Measurements from ENCODE around the gene IFNAR2.

GRCh38 chr21:33212159-33212851 is 17.4 kb upstream of the IFNAR2 start:
- TF ChIP-seq, protein P1, sequence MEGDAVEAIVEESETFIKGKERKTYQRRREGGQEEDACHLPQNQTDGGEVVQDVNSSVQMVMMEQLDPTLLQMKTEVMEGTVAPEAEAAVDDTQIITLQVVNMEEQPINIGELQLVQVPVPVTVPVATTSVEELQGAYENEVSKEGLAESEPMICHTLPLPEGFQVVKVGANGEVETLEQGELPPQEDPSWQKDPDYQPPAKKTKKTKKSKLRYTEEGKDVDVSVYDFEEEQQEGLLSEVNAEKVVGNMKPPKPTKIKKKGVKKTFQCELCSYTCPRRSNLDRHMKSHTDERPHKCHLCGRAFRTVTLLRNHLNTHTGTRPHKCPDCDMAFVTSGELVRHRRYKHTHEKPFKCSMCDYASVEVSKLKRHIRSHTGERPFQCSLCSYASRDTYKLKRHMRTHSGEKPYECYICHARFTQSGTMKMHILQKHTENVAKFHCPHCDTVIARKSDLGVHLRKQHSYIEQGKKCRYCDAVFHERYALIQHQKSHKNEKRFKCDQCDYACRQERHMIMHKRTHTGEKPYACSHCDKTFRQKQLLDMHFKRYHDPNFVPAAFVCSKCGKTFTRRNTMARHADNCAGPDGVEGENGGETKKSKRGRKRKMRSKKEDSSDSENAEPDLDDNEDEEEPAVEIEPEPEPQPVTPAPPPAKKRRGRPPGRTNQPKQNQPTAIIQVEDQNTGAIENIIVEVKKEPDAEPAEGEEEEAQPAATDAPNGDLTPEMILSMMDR (conservative IDR thresholded peaks at IDR 0.05; ENCODE audit: low read length) = no peak; the same call in 1 of the 2 replicates
- no peak for TF ChIP-seq EZH2phosphoT487 (IDR thresholded peaks at IDR 0.05; ENCODE audit: borderline replicate concordance, low read depth, low read length)

All from OCI-LY7 (cell line).